ENCODE measurements around the gene PSD.
"Not testable (repeated sequence)": the region's sequence is repeated elsewhere in the genome, so short reads cannot be mapped to it uniquely, and the experiment has no call there.

PSD gene

GRCh38 chr10:102418622-102419268, at the start of gene PSD:
TSS of gene PSD (minus strand) at chr10:102418785. CDS start at chr10:102417038, 1,747 bp downstream.
- DNase-seq, result peak; percentile 77

- no peak for DNase-seq
These were observed 49.4 kb upstream of the PSD start for GRCh38 chr10:102467971-102468438.

- no peak for DNase-seq
These were observed 48.7 kb upstream of the PSD start for GRCh38 chr10:102467318-102467717.

- DNase-seq, result no peak
These were observed 46.9 kb upstream of the PSD start for GRCh38 chr10:102465466-102465865.

- DNase-seq, result no peak
These were observed 45.4 kb upstream of the PSD start for GRCh38 chr10:102463983-102464382.

- no peak for DNase-seq
These were observed 44.0 kb upstream of the PSD start for GRCh38 chr10:102462512-102463054.

GRCh38 chr10:102461187-102462054, 42.8 kb upstream of the PSD start:
- DNase-seq, result peak; percentile 68

GRCh38 chr10:102460836-102461186, 42.2 kb upstream of the PSD start:
- peak; percentile 68 for DNase-seq

- no peak for DNase-seq
These were observed 40.1 kb upstream of the PSD start for GRCh38 chr10:102458656-102459055.

GRCh38 chr10:102457591-102458150, 39.1 kb upstream of the PSD start:
- DNase-seq, result peak; percentile 82

GRCh38 chr10:102455893-102456471, 37.4 kb upstream of the PSD start:
- no peak for DNase-seq

- DNase-seq, result not testable (repeated sequence)
These were observed 36.3 kb upstream of the PSD start for GRCh38 chr10:102454662-102455487.

- no peak for DNase-seq
These were observed 34.9 kb upstream of the PSD start for GRCh38 chr10:102453502-102453901.

- no peak for DNase-seq
These were observed 34.2 kb upstream of the PSD start for GRCh38 chr10:102452672-102453340.

GRCh38 chr10:102451105-102451969, 32.8 kb upstream of the PSD start, which contains the start of gene C10orf95:
TSS of gene C10orf95 (minus strand) at chr10:102451543. CDS start at chr10:102451093, 450 bp downstream.
- DNase-seq, result no peak

- DNase-seq, result peak; percentile 40
These were observed 32.0 kb upstream of the PSD start for GRCh38 chr10:102450374-102451104.

- no peak for DNase-seq
These were observed 31.5 kb upstream of the PSD start for GRCh38 chr10:102450124-102450373.

GRCh38 chr10:102449321-102450123, 30.9 kb upstream of the PSD start:
- DNase-seq, result peak; percentile 73

- DNase-seq, result no peak
These were observed 26.3 kb upstream of the PSD start for GRCh38 chr10:102444851-102445250.
